DND-41 (cell line): ENCODE measurements around the gene FAF1.

Experiments used
- EZH2 ChIP-seq: IDR thresholded peaks from 3 replicates; pipeline ENCODE4 v1.6.1; 2012; ENCODE audit warnings: borderline replicate concordance, low read depth, mild to moderate bottlenecking, moderate library complexity, low read length, inconsistent platforms; ENCODE audit not compliant: severe bottlenecking
- TF ChIP-seq, protein P1 (sequence below): IDR thresholded peaks from 2 replicates; pipeline ENCODE4 v1.5.1; 2012; ENCODE audit warnings: borderline replicate concordance, low read length, moderate library complexity, mild to moderate bottlenecking; ENCODE audit not compliant: poor library complexity, severe bottlenecking; ENCODE audit errors: extremely low read depth

DNA sequence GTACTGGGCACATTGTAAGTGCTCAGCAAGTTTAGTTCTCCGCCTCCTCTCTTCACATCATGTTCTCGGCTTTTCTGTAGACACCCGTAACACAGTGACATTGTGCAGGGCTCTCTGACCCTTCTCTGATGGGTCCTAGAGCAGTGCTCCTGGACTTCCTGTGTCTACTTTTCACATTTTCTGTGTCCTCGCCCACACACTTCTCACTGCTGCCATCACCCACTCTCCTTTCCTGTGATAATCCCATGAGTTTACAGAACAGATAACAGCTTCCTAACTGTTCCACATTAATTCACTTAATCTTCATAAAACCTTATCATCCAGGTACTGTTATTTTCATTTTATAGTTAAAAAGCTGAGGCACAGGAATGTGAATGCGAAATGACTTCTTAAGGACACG lies 523.6 kb downstream of the FAF1 start:
- TF ChIP-seq, protein P1, sequence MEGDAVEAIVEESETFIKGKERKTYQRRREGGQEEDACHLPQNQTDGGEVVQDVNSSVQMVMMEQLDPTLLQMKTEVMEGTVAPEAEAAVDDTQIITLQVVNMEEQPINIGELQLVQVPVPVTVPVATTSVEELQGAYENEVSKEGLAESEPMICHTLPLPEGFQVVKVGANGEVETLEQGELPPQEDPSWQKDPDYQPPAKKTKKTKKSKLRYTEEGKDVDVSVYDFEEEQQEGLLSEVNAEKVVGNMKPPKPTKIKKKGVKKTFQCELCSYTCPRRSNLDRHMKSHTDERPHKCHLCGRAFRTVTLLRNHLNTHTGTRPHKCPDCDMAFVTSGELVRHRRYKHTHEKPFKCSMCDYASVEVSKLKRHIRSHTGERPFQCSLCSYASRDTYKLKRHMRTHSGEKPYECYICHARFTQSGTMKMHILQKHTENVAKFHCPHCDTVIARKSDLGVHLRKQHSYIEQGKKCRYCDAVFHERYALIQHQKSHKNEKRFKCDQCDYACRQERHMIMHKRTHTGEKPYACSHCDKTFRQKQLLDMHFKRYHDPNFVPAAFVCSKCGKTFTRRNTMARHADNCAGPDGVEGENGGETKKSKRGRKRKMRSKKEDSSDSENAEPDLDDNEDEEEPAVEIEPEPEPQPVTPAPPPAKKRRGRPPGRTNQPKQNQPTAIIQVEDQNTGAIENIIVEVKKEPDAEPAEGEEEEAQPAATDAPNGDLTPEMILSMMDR = no peak
- no peak for TF ChIP-seq EZH2
